Mucosa of rectum (tissue), 2 donors: ENCODE data around the gene ATP2C2.
"Not testable (repeated sequence)": the region's sequence is repeated elsewhere in the genome, so short reads cannot be mapped to it uniquely, and the experiment has no call there.

Experiments
- H3K27ac ChIP-seq, 2 donors: one replicate each; pipeline ENCODE4 v1.7.0; 2013; ENCODE audit warnings: inconsistent platforms in 2 of 2, low read depth in 2 of 2, low read length in 2 of 2
- H3K27me3 ChIP-seq, 2 donors: one replicate each; pipeline ENCODE4 v1.7.0; 2013; ENCODE audit warnings: low read length in 2 of 2; ENCODE audit not compliant: control insufficient read depth in 2 of 2, insufficient read depth in 2 of 2
- H3K36me3 ChIP-seq, 2 donors: one replicate each; pipeline ENCODE4 v1.7.0; 2013; ENCODE audit warnings: low read length in 2 of 2; ENCODE audit not compliant: control insufficient read depth in 2 of 2, insufficient read depth in 2 of 2
- H3K4me1 ChIP-seq, 2 donors: one replicate each; pipeline ENCODE4 v1.7.0; 2013; ENCODE audit warnings: low read length in 2 of 2, mild to moderate bottlenecking in 1 of 2; ENCODE audit not compliant: control insufficient read depth in 2 of 2, insufficient read depth in 2 of 2
- H3K4me3 ChIP-seq, 2 donors: one replicate each; pipeline ENCODE4 v1.7.0; 2013; ENCODE audit warnings: low read length in 2 of 2
- H3K9ac ChIP-seq, 2 donors: one replicate each; pipeline ENCODE4 v1.7.0; 2013; ENCODE audit warnings: low read length in 2 of 2, low read depth in 1 of 2, mild to moderate bottlenecking in 1 of 2
- H3K9me3 ChIP-seq, 2 donors: one replicate each; pipeline ENCODE4 v1.7.0; 2013; ENCODE audit warnings: low read length in 2 of 2; ENCODE audit not compliant: control insufficient read depth in 2 of 2
- donor health status: healthy.
- donor health status: Normal muscosa, but diverticular disease.

ATP2C2 gene

GRCh38 chr16:84329843-84330684, 38.3 kb upstream of the ATP2C2 start:
- no peaks in the 10 kb centered on the region for H3K36me3 ChIP-seq
- H3K27me3 ChIP-seq = no peaks in the 10 kb centered on the region
- no peak overlapping the region for H3K4me3 ChIP-seq
- peaks cover 16 to 20% of the 10 kb centered on the region in 2 donors for H3K4me1 ChIP-seq
- H3K9ac ChIP-seq = no peak overlapping the region
- H3K9me3 ChIP-seq = no peaks in the 10 kb centered on the region
- no peak overlapping the region for H3K27ac ChIP-seq

- Histone ChIP-seq H3K36me3 (no peaks in the 10 kb centered on the region), H3K27me3 (no peaks in the 10 kb centered on the region), H3K4me1 (peaks cover 16 to 20% of the 10 kb centered on the region in 2 donors), H3K9me3 (no peaks in the 10 kb centered on the region), H3K9ac (no peak overlapping the region), H3K27ac (no peak overlapping the region), H3K4me3 (no peak overlapping the region)
Measured at GRCh38 chr16:84330685-84331050, 37.7 kb upstream of the ATP2C2 start.

- Histone ChIP-seq H3K9me3 (no peaks in the 10 kb centered on the region), H3K27ac (no peak overlapping the region), H3K4me3 (no peak overlapping the region), H3K27me3 (no peaks in the 10 kb centered on the region), H3K36me3 (no peaks in the 10 kb centered on the region), H3K9ac (no peak overlapping the region), H3K4me1 (peaks cover 16 to 20% of the 10 kb centered on the region in 2 donors)
Measured at GRCh38 chr16:84331998-84332780, 36.1 kb upstream of the ATP2C2 start.

GRCh38 chr16:84332975-84333684, 35.2 kb upstream of the ATP2C2 start:
- Histone ChIP-seq H3K9me3 (no peaks in the 10 kb centered on the region), H3K36me3 (no peaks in the 10 kb centered on the region), H3K4me1 (peaks cover 16 to 20% of the 10 kb centered on the region in 2 donors), H3K27ac (peak overlapping the region; percentile 82 to 91), H3K9ac (peak overlapping the region in 1 of 2 donors; percentile 53), H3K4me3 (peak overlapping the region in 1 of 2 donors; percentile 12), H3K27me3 (no peaks in the 10 kb centered on the region)

GRCh38 chr16:84334058-84334457, 34.3 kb upstream of the ATP2C2 start:
- H3K27ac ChIP-seq = peak overlapping the region; percentile 82 to 91
- H3K9me3 ChIP-seq = no peaks in the 10 kb centered on the region
- H3K4me3 ChIP-seq = no peak overlapping the region
- peak overlapping the region; percentile 34 to 53 for H3K9ac ChIP-seq
- no peaks in the 10 kb centered on the region for H3K36me3 ChIP-seq
- H3K27me3 ChIP-seq = no peaks in the 10 kb centered on the region
- peaks cover 16 to 20% of the 10 kb centered on the region in 2 donors for H3K4me1 ChIP-seq

- Histone ChIP-seq H3K4me1 (peaks cover 16 to 20% of the 10 kb centered on the region in 2 donors), H3K9me3 (no peaks in the 10 kb centered on the region), H3K36me3 (no peaks in the 10 kb centered on the region), H3K27ac (peak overlapping the region; percentile 82 to 91), H3K4me3 (no peak overlapping the region), H3K9ac (peak overlapping the region in 1 of 2 donors; percentile 52), H3K27me3 (no peaks in the 10 kb centered on the region)
Measured at GRCh38 chr16:84334482-84334881, 33.9 kb upstream of the ATP2C2 start.

GRCh38 chr16:84337236-84337635, 31.1 kb upstream of the ATP2C2 start:
- not testable (repeated sequence) for H3K27ac ChIP-seq, H3K36me3 ChIP-seq, H3K9ac ChIP-seq, H3K4me3 ChIP-seq, H3K9me3 ChIP-seq, H3K27me3 ChIP-seq
- H3K4me1 ChIP-seq = peaks cover 27 to 42% of the 10 kb centered on the region in 2 donors

GRCh38 chr16:84339311-84339710, 29.0 kb upstream of the ATP2C2 start:
- H3K4me3 ChIP-seq = no peak overlapping the region
- no peaks in the 10 kb centered on the region for H3K9me3 ChIP-seq
- no peak overlapping the region for H3K9ac ChIP-seq
- peaks cover 17 to 31% of the 10 kb centered on the region in 2 donors for H3K4me1 ChIP-seq
- no peaks in the 10 kb centered on the region for H3K36me3 ChIP-seq
- H3K27me3 ChIP-seq = no peaks in the 10 kb centered on the region
- no peak overlapping the region for H3K27ac ChIP-seq

- Histone ChIP-seq H3K4me3 (no peak overlapping the region), H3K36me3 (no peaks in the 10 kb centered on the region), H3K9ac (no peak overlapping the region), H3K27ac (no peak overlapping the region), H3K9me3 (no peaks in the 10 kb centered on the region), H3K4me1 (peaks cover 15 to 27% of the 10 kb centered on the region in 2 donors), H3K27me3 (no peaks in the 10 kb centered on the region)
Measured at GRCh38 chr16:84339766-84340165, 28.6 kb upstream of the ATP2C2 start.
